ENCODE measurements around the gene MCCC1.
A peak's percentile ranks its signal among the peaks of the same experiment; 100 is the strongest.

Gene MCCC1

GRCh38 chr3:182981038-182981380 lies 118.3 kb downstream of the MCCC1 start:
- DNase-seq (ENCODE audit: low spot score): no peak

- peak; percentile 89 for DNase-seq (ENCODE audit: low spot score)
These were observed 118.9 kb downstream of the MCCC1 start, which contains the start of gene DCUN1D1 for GRCh38 chr3:182980204-182981037. TSS of gene DCUN1D1 (minus strand) at chr3:182980538. CDS start at chr3:182980489, 49 bp downstream.

- peak; percentile 0 for DNase-seq (ENCODE audit: low spot score)
These were observed 119.6 kb downstream of the MCCC1 start for GRCh38 chr3:182979674-182980191.

GRCh38 chr3:182979103-182979673 lies 120.1 kb downstream of the MCCC1 start:
- no peak for DNase-seq (ENCODE audit: low spot score)

GRCh38 chr3:182978387-182978786 lies 120.9 kb downstream of the MCCC1 start:
- no peak for DNase-seq (ENCODE audit: low spot score)

- DNase-seq (ENCODE audit: low spot score): no peak
These were observed 126.2 kb downstream of the MCCC1 start for GRCh38 chr3:182973047-182973446.

GRCh38 chr3:182972387-182972786 lies 126.9 kb downstream of the MCCC1 start:
- no peak for DNase-seq (ENCODE audit: low spot score)

- DNase-seq (ENCODE audit: low spot score): no peak
These were observed 127.7 kb downstream of the MCCC1 start for GRCh38 chr3:182971637-182972036.

- DNase-seq (ENCODE audit: low spot score): no peak
These were observed 128.4 kb downstream of the MCCC1 start for GRCh38 chr3:182970811-182971418.

- DNase-seq (ENCODE audit: low spot score): no peak
These were observed 129.4 kb downstream of the MCCC1 start for GRCh38 chr3:182969853-182970252.

GRCh38 chr3:182969277-182969676 lies 130.0 kb downstream of the MCCC1 start:
- no peak for DNase-seq (ENCODE audit: low spot score)

- peak; percentile 19 for DNase-seq (ENCODE audit: low spot score)
These were observed 131.8 kb downstream of the MCCC1 start for GRCh38 chr3:182967218-182968204.

GRCh38 chr3:182965861-182966366 lies 133.4 kb downstream of the MCCC1 start:
- no peak for DNase-seq (ENCODE audit: low spot score)

Data from CD4-positive, alpha-beta T cell treated with Interleukin-15 for 4 hours (primary cell).